ENCODE measurements around the gene C1orf226.

GRCh38 chr1:162363823-162364222 lies 17.7 kb upstream of the C1orf226 start:
- TF ChIP-seq CTCF (IDR thresholded peaks at IDR 0.05 in 4 of 5, conservative IDR thresholded peaks at IDR 0.05 in 1 of 5): no peak
- no peak for TF ChIP-seq POLR2A (IDR thresholded peaks at IDR 0.05)

All from gastrocnemius medialis (tissue), 4 donors.